ENCODE results near the gene GLI3.

Gene GLI3

GRCh38 chr7:42006801-42007513 is 230.1 kb downstream of the GLI3 start:
- H3K9ac ChIP-seq (ENCODE audit: low read length) = no peak overlapping the region
- no peak overlapping the region for H3K27ac ChIP-seq (ENCODE audit: low read length)
- H4K20me1 ChIP-seq (ENCODE audit: insufficient read depth, low read length) = no peaks in the 10 kb centered on the region
- H3K4me2 ChIP-seq (ENCODE audit: low read depth, low read length) = no peak overlapping the region
- no peaks in the 10 kb centered on the region for H3K27me3 ChIP-seq (replicated peaks; ENCODE audit: insufficient read depth, low read length)
- no peaks in the 10 kb centered on the region for H3K36me3 ChIP-seq (replicated peaks; ENCODE audit: insufficient read depth, low read length)
- no peaks in the 10 kb centered on the region for H3K9me2 ChIP-seq (replicated peaks; ENCODE audit: insufficient read depth, low read length)
- H3K4me3 ChIP-seq (ENCODE audit: low read length) = no peak overlapping the region
- no peak for DNase-seq
- H3K4me1 ChIP-seq (ENCODE audit: low read length) = no peaks in the 10 kb centered on the region
- H3K9me3 ChIP-seq (replicated peaks; ENCODE audit: insufficient read depth, low read length) = no peaks in the 10 kb centered on the region
- H3K79me2 ChIP-seq (ENCODE audit: low read length) = no peaks in the 10 kb centered on the region
- no peak overlapping the region for H2AFZ ChIP-seq (ENCODE audit: low read length)
- no peaks in the 10 kb centered on the region for H3F3A ChIP-seq (ENCODE audit: insufficient read depth, low read length)
- TF ChIP-seq EZH2 (optimal IDR thresholded peaks at IDR 0.05; ENCODE audit: low read depth, low read length) (no peak), CTCF (IDR thresholded peaks at IDR 0.05; ENCODE audit: low read length) (no peak), EZH2phosphoT487 (IDR thresholded peaks at IDR 0.05; ENCODE audit: low read length) (no peak)

- H3K27me3 ChIP-seq (replicated peaks; ENCODE audit: insufficient read depth, low read length) = no peaks in the 10 kb centered on the region
- H3K4me2 ChIP-seq (ENCODE audit: low read depth, low read length) = no peak overlapping the region
- H3K9me3 ChIP-seq (replicated peaks; ENCODE audit: insufficient read depth, low read length) = no peaks in the 10 kb centered on the region
- no peak overlapping the region for H2AFZ ChIP-seq (ENCODE audit: low read length)
- H3K4me3 ChIP-seq (ENCODE audit: low read length) = no peak overlapping the region
- no peak overlapping the region for H3K27ac ChIP-seq (ENCODE audit: low read length)
- no peaks in the 10 kb centered on the region for H3K9me2 ChIP-seq (replicated peaks; ENCODE audit: insufficient read depth, low read length)
- H3K79me2 ChIP-seq (ENCODE audit: low read length) = no peaks in the 10 kb centered on the region
- peaks cover 4% of the 10 kb centered on the region for H3K4me1 ChIP-seq (ENCODE audit: low read length)
- no peak for DNase-seq
- H3K36me3 ChIP-seq (replicated peaks; ENCODE audit: insufficient read depth, low read length) = no peaks in the 10 kb centered on the region
- H4K20me1 ChIP-seq (ENCODE audit: insufficient read depth, low read length) = no peaks in the 10 kb centered on the region
- H3F3A ChIP-seq (ENCODE audit: insufficient read depth, low read length) = no peaks in the 10 kb centered on the region
- TF ChIP-seq EZH2phosphoT487 (IDR thresholded peaks at IDR 0.05; ENCODE audit: low read length) (no peak), EZH2 (optimal IDR thresholded peaks at IDR 0.05; ENCODE audit: low read depth, low read length) (no peak), CTCF (IDR thresholded peaks at IDR 0.05; ENCODE audit: low read length) (no peak)
- H3K9ac ChIP-seq (ENCODE audit: low read length) = no peak overlapping the region
Measured at GRCh38 chr7:42002654-42003053, 234.4 kb downstream of the GLI3 start.

GRCh38 chr7:41999736-42000283 is 237.2 kb downstream of the GLI3 start:
- no peak overlapping the region for H2AFZ ChIP-seq (ENCODE audit: low read length)
- H3K9me3 ChIP-seq (replicated peaks; ENCODE audit: insufficient read depth, low read length) = no peaks in the 10 kb centered on the region
- H3K9me2 ChIP-seq (replicated peaks; ENCODE audit: insufficient read depth, low read length) = no peaks in the 10 kb centered on the region
- H3F3A ChIP-seq (ENCODE audit: insufficient read depth, low read length) = no peaks in the 10 kb centered on the region
- no peak overlapping the region for H3K27ac ChIP-seq (ENCODE audit: low read length)
- no peak overlapping the region for H3K4me2 ChIP-seq (ENCODE audit: low read depth, low read length)
- no peaks in the 10 kb centered on the region for H3K79me2 ChIP-seq (ENCODE audit: low read length)
- no peaks in the 10 kb centered on the region for H3K27me3 ChIP-seq (replicated peaks; ENCODE audit: insufficient read depth, low read length)
- H3K36me3 ChIP-seq (replicated peaks; ENCODE audit: insufficient read depth, low read length) = no peaks in the 10 kb centered on the region
- H3K4me3 ChIP-seq (ENCODE audit: low read length) = no peak overlapping the region
- peaks cover 8% of the 10 kb centered on the region for H3K4me1 ChIP-seq (ENCODE audit: low read length)
- H3K9ac ChIP-seq (ENCODE audit: low read length) = no peak overlapping the region
- no peaks in the 10 kb centered on the region for H4K20me1 ChIP-seq (ENCODE audit: insufficient read depth, low read length)
- TF ChIP-seq CTCF (IDR thresholded peaks at IDR 0.05; ENCODE audit: low read length) (no peak), EZH2phosphoT487 (IDR thresholded peaks at IDR 0.05; ENCODE audit: low read length) (no peak), EZH2 (optimal IDR thresholded peaks at IDR 0.05; ENCODE audit: low read depth, low read length) (no peak)
- no peak for DNase-seq
